Measurements from ENCODE around the gene HCAR1.
"Not testable (repeated sequence)": the region's sequence is repeated elsewhere in the genome, so short reads cannot be mapped to it uniquely, and the experiment has no call there.

HCAR1 gene

DNA sequence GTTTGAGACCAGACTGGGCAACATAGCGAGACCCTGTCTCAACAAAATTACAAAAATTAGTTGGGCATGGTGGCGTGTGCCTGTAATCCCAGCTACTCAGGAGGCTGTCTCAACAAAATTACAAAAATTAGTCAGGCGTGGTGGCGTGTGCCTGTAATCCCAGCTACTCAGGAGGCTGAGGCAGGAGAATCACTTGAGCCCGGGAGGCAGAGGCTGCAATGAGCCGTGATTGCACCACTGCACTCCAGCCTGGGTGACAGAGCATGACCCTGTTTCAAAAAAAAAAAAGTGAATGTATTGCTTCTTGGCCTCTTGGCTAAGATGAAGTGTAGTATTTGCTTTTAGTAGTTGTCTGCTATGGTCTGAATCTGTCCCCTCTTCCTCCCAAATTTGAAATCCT is 49.7 kb downstream of the HCAR1 start:
- not testable (repeated sequence) for DNase-seq

GRCh38 chr12:122676781-122677180 is 53.9 kb downstream of the HCAR1 start:
- DNase-seq; intact Hi-C loops (cut with DNase I): not testable (repeated sequence)

More for the DNA sequence above, 49.7 kb downstream of the HCAR1 start:
- intact Hi-C loops (cut with DNase I) = not testable (repeated sequence)
